HAP-1 (cell line): Measurements from ENCODE around the gene ACSS1.

ENCODE experiments used
- DNase-seq, 2 experiments: peaks; one replicate each; pipeline ENCODE4 v3.0.0-alpha.2; 2016 to 2020; ENCODE audit warnings: low spot score in 2 of 2
- H3K27me3 ChIP-seq: fragments of 250-450 bp; sonication (Bioruptor Pico); 2 replicates; pipeline ENCODE4 v1.5.1; 2020; ENCODE audit warnings: low read depth, mild to moderate bottlenecking, moderate library complexity
- H3K36me3 ChIP-seq: fragments of 250-450 bp; sonication (Bioruptor Pico); replicated peaks from 2 replicates; pipeline ENCODE4 v1.5.1; 2020; ENCODE audit warnings: mild to moderate bottlenecking
- H3K4me1 ChIP-seq: fragments of 250-450 bp; sonication (Bioruptor Pico); 2 replicates; pipeline ENCODE4 v1.5.1; 2020; ENCODE audit warnings: mild to moderate bottlenecking
- H3K4me3 ChIP-seq: fragments of 250-450 bp; sonication (Bioruptor Pico); 2 replicates; pipeline ENCODE4 v1.5.1; 2020; ENCODE audit warnings: mild to moderate bottlenecking, moderate library complexity
- H3K9me3 ChIP-seq: fragments of 250-450 bp; sonication (Bioruptor Pico); 2 replicates; pipeline ENCODE4 v1.5.1; 2020; ENCODE audit warnings: mild to moderate bottlenecking, moderate library complexity
- in situ Hi-C: fragments of 300-500 bp; cut with MboI; formaldehyde crosslinking; loops from 3 replicates; pipeline ENCODE4 v1.14.3; 2020; ENCODE audit warnings: low sequenced_read_pairs, inconsistent platforms, mixed read lengths

ACSS1 gene

DNA sequence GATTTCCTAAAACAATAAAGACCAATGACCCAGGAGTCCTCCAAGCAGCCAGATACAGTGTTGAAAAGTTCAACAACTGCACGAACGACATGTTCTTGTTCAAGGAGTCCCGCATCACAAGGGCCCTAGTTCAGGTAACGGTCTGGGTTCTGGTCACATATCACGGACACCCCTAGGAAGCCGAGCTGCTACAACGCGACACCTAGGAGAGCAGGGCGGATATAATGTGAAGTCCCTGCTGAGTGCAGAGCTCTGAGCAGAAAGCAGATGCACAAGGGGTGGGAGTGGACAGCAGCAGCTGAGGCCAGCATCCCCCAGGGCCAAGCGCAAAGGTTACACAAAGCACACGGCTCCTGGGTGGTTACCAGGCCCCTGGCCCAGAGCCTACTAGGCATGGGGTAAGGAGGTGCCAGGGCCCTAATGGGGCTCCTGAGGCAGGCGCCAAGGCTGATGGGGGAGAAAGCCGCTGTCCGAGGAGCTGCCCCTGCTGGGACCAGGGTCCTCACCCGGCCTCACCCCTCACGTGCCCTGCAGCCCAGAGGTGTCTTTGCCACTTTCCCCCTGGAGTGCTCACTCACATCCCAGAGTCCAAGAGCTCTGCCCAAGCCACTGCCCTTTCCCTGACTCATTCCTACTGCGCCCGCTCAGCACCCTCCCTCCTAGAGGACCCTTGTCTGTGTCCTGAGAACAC is 100.5 kb downstream of the ACSS1 start:
- DNase-seq = no peak

More for the DNA sequence above, 100.5 kb downstream of the ACSS1 start:
- peaks cover 9% of the 10 kb centered on the region for H3K36me3 ChIP-seq
- no peaks in the 10 kb centered on the region for H3K9me3 ChIP-seq
- in situ Hi-C loops = no loop called here
- no peak overlapping the region for H3K4me3 ChIP-seq
- H3K27me3 ChIP-seq = no peaks in the 10 kb centered on the region
- no peaks in the 10 kb centered on the region for H3K4me1 ChIP-seq
